GM19043 (cell line): ENCODE measurements around the gene SYNGR3.
"Not testable (repeated sequence)": the region's sequence is repeated elsewhere in the genome, so short reads cannot be mapped to it uniquely, and the experiment has no call there.

Experiments
- ATAC-seq: cut with Tn5 transposase; IDR thresholded peaks from one replicate; pipeline ENCODE4 v1.9.1; 2021; ENCODE audit warnings: low read depth; ENCODE audit not compliant: unreplicated experiment

SYNGR3 gene

GRCh38 chr16:2007081-2007836 is 17.5 kb downstream of the SYNGR3 start:
- no peak for ATAC-seq

- no peak for ATAC-seq
These were observed 18.3 kb downstream of the SYNGR3 start for GRCh38 chr16:2008009-2008526.

- no peak for ATAC-seq
These were observed 18.9 kb downstream of the SYNGR3 start for GRCh38 chr16:2008631-2009163.

GRCh38 chr16:2009164-2009711 is 19.5 kb downstream of the SYNGR3 start:
- ATAC-seq, result peak; percentile 24

GRCh38 chr16:2009791-2010510 is 20.2 kb downstream of the SYNGR3 start, which contains the start of gene ZNF598:
TSS of gene ZNF598 (minus strand) at chr16:2009821.
- peak; percentile 90 for ATAC-seq

GRCh38 chr16:2011726-2012125 is 22.0 kb downstream of the SYNGR3 start:
- ATAC-seq, result not testable (repeated sequence)

- no peak for ATAC-seq
These were observed 23.8 kb downstream of the SYNGR3 start for GRCh38 chr16:2013527-2013926.

- ATAC-seq, result no peak
These were observed 25.6 kb downstream of the SYNGR3 start for GRCh38 chr16:2015117-2015946.

- no peak for ATAC-seq
These were observed 26.1 kb downstream of the SYNGR3 start for GRCh38 chr16:2015947-2016208.

GRCh38 chr16:2016407-2016922 is 26.7 kb downstream of the SYNGR3 start:
- ATAC-seq, result no peak

GRCh38 chr16:2019518-2019920 is 29.7 kb downstream of the SYNGR3 start, which contains the start of gene NPW:
TSS of gene NPW (plus strand) at chr16:2019785.
- no peak for ATAC-seq

GRCh38 chr16:2019921-2020831 is 30.4 kb downstream of the SYNGR3 start:
- no peak for ATAC-seq

- ATAC-seq, result no peak
These were observed 32.9 kb downstream of the SYNGR3 start for GRCh38 chr16:2022723-2023091.

- peak; percentile 71 for ATAC-seq
These were observed 33.6 kb downstream of the SYNGR3 start for GRCh38 chr16:2023092-2024031.

GRCh38 chr16:2024032-2024420 is 34.3 kb downstream of the SYNGR3 start:
- no peak for ATAC-seq

GRCh38 chr16:2025251-2025650 is 35.5 kb downstream of the SYNGR3 start:
- no peak for ATAC-seq

- no peak for ATAC-seq
These were observed 36.2 kb downstream of the SYNGR3 start for GRCh38 chr16:2025878-2026460.
